CD4-positive, alpha-beta T cell (primary cell): Measurements from ENCODE around the gene FAM163B. TPM values are rescaled to one million over a fixed set of nuclear protein-coding genes. Genes with fewer than 3 reads are reported as not detected.

ENCODE experiments used
- ATAC-seq: fragments of 200-7000 bp; cut with Tn5 transposase; one replicate; pipeline ENCODE4 v1.10.0; 2022; ENCODE audit warnings: mild to moderate bottlenecking; ENCODE audit not compliant: poor library complexity
- CTCF ChIA-PET: fragments of 350-600 bp; sonication (Branson Sonifier 250); formaldehyde crosslinking; loops from one replicate; lab custom pipeline; 2021; ENCODE audit warnings: antibody characterized with exemption, inconsistent platforms; lab: Charles Lee
- POLR2A ChIA-PET: fragments of 350-600 bp; sonication (Branson Sonifier 250); formaldehyde crosslinking; loops from one replicate; lab custom pipeline; 2021; ENCODE audit warnings: antibody characterized with exemption, inconsistent platforms; lab: Charles Lee
- DNase-seq, 14 experiments: peaks; one replicate each; pipeline ENCODE4 v3.0.0-alpha.2; 2013 to 2020; ENCODE audit warnings: mixed read lengths in 2 of 14
- H3K27ac ChIP-seq, 2 donors: one replicate each; pipeline versions ENCODE4 v1.5.1 to v1.7.0; 2013; ENCODE audit warnings: low read length in 2 of 2, low read depth in 1 of 2, mild to moderate bottlenecking in 1 of 2
- H3K27me3 ChIP-seq, 2 experiments: 1 replicate in 1 of 2; 2 replicates in 1 of 2; pipeline versions ENCODE4 v1.6.1 to v1.7.0; 2013; ENCODE audit warnings: low read length in 2 of 2, control low read depth in 1 of 2, mild to moderate bottlenecking in 1 of 2, moderate library complexity in 1 of 2; ENCODE audit not compliant: insufficient read depth in 2 of 2, control insufficient read depth in 1 of 2
- H3K36me3 ChIP-seq: one replicate; pipeline ENCODE4 v1.6.1; 2013; ENCODE audit warnings: low read length, control low read depth; ENCODE audit not compliant: insufficient read depth
- H3K4me1 ChIP-seq: one replicate; pipeline ENCODE4 v1.6.1; 2013; ENCODE audit warnings: low read length, control low read depth; ENCODE audit not compliant: insufficient read depth
- H3K4me3 ChIP-seq: one replicate; pipeline ENCODE4 v1.5.1; 2013; ENCODE audit warnings: mild to moderate bottlenecking, low read length, moderate library complexity
- H3K9me3 ChIP-seq, 2 experiments: 1 replicate in 1 of 2; 2 replicates in 1 of 2; pipeline versions ENCODE4 v1.6.1 to v1.7.0; 2013; ENCODE audit warnings: low read length in 2 of 2, mild to moderate bottlenecking in 2 of 2, control low read depth in 1 of 2, moderate library complexity in 1 of 2; ENCODE audit not compliant: control insufficient read depth in 1 of 2, insufficient read depth in 1 of 2
- H3K27ac Mint-ChIP-seq: one replicate; pipeline ENCODE4 v1.8.0; 2020; ENCODE audit warnings: mixed read lengths
- H3K27me3 Mint-ChIP-seq: one replicate; pipeline ENCODE4 v1.8.0; 2021; ENCODE audit warnings: mixed read lengths
- H3K36me3 Mint-ChIP-seq: one replicate; pipeline ENCODE4 v1.8.0; 2021; ENCODE audit warnings: low read depth, mixed read lengths
- H3K4me1 Mint-ChIP-seq: one replicate; pipeline ENCODE4 v1.8.0; 2021; ENCODE audit warnings: low read depth, mixed read lengths
- H3K4me3 Mint-ChIP-seq: one replicate; pipeline ENCODE4 v1.8.0; 2020; ENCODE audit warnings: mild to moderate bottlenecking, mixed read lengths
- H3K9me3 Mint-ChIP-seq: one replicate; pipeline ENCODE4 v1.8.0; 2020; ENCODE audit warnings: mixed read lengths
- intact Hi-C, 2 experiments: fragments of 100-400 bp; cut with DNase I in 1 of 2; cut with micrococcal nuclease in 1 of 2; formaldehyde crosslinking; loops; one replicate each; pipeline versions ENCODE4 v1.15.1 to v1.9.0; 2023 to 2025; cut with DNase I, micrococcal nuclease
- total RNA-seq, 174 experiments: library from RNA in 2 of 174; stranded (reverse) in 2 of 174; gene quantifications; one replicate each; pipeline ENCODE4 v1.2.3 and lab custom pipeline; 2021 to 2026
- TF ChIP-seq, protein P1 (sequence below): fragments of 200-600 bp; IDR thresholded peaks from one replicate; pipeline ENCODE4 v1.8.0; 2022; ENCODE audit warnings: antibody characterized with exemption, mild to moderate bottlenecking

The FAM163B gene
- total RNA-seq, 2 experiments from 2014 or later = not detected

DNA sequence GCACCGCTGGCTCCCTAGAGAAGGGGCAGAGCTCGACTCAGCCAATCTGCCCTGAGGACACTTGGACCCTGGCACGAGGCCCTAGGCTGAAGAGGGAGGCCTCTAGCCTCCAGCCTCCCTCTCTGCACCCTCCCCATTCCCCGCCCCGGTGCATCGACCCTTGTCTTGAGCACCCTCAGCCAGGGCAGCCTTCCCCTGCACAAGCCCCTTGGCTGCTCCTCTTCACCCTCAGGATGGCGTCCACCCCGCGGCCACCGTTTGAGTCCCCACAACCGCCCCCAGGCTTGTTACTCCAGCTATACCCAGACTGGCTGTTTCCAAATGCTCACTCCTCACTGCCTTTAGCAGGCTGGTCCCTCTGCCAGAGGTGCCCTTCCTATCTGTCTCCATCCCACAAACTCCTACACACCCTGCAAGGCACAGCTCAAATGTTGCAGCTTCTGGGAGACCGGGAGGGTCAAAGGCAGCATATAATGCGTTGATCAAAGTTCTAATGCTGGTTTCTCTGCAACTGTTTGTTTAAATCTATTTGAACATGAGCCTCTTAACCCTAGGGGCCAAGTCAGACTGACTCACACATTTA is 6.5 kb upstream of the FAM163B start:
- Histone ChIP-seq H3K9me3 (no peaks in the 10 kb centered on the region), H3K36me3 (no peaks in the 10 kb centered on the region), H3K4me3 (no peak overlapping the region), H3K27me3 (peaks cover 0 to 6% of the 10 kb centered on the region in 2 experiments), H3K4me1 (peaks cover 13% of the 10 kb centered on the region), H3K27ac (no peak overlapping the region)
- Mint-ChIP-seq H3K4me1 (peaks cover 27% of the 10 kb centered on the region), H3K9me3 (no peaks in the 10 kb centered on the region), H3K27me3 (peaks cover 22% of the 10 kb centered on the region), H3K36me3 (no peaks in the 10 kb centered on the region), H3K4me3 (no peak overlapping the region), H3K27ac (no peak overlapping the region)
- POLR2A ChIA-PET = no interaction called here
- intact Hi-C loops = no loop called here
- DNase-seq (no peak), ATAC-seq (no peak)
- TF ChIP-seq, protein P1, sequence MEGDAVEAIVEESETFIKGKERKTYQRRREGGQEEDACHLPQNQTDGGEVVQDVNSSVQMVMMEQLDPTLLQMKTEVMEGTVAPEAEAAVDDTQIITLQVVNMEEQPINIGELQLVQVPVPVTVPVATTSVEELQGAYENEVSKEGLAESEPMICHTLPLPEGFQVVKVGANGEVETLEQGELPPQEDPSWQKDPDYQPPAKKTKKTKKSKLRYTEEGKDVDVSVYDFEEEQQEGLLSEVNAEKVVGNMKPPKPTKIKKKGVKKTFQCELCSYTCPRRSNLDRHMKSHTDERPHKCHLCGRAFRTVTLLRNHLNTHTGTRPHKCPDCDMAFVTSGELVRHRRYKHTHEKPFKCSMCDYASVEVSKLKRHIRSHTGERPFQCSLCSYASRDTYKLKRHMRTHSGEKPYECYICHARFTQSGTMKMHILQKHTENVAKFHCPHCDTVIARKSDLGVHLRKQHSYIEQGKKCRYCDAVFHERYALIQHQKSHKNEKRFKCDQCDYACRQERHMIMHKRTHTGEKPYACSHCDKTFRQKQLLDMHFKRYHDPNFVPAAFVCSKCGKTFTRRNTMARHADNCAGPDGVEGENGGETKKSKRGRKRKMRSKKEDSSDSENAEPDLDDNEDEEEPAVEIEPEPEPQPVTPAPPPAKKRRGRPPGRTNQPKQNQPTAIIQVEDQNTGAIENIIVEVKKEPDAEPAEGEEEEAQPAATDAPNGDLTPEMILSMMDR = no peak
- CTCF ChIA-PET = no interaction called here

DNA sequence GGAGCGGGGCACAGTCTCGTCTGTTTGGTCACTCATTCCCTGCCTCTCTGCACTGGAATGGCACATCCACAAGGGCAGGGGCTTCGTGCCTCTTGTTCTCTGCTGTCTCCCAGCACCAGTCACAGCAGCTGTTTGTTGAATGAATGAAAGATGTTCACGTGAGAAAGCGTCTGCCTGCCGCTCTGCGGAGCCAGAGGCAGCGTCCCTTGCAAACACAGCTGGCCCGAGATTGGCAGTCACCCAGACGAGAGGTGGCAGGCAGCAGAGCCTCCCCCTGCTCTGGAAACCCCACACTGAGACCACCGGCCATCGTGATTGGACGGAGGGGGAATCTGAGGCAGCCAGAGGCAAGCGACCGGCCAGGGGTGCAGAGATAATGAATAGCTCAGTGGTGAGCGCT is 6.0 kb upstream of the FAM163B start:
- Mint-ChIP-seq H3K27me3 (peaks cover 27% of the 10 kb centered on the region), H3K36me3 (no peaks in the 10 kb centered on the region), H3K9me3 (no peaks in the 10 kb centered on the region), H3K27ac (no peak overlapping the region), H3K4me1 (peaks cover 22% of the 10 kb centered on the region), H3K4me3 (no peak overlapping the region)
- ChIA-PET POLR2A (no interaction called here), CTCF (no interaction called here)
- no peak overlapping the region for H3K4me3 ChIP-seq
- peaks cover 0 to 6% of the 10 kb centered on the region in 2 experiments for H3K27me3 ChIP-seq
- H3K36me3 ChIP-seq = no peaks in the 10 kb centered on the region
- H3K9me3 ChIP-seq = no peaks in the 10 kb centered on the region
- intact Hi-C loops = no loop called here
- TF ChIP-seq, protein P1 = no peak
- DNase-seq = no peak
- no peak overlapping the region for H3K27ac ChIP-seq
- no peak for ATAC-seq
- H3K4me1 ChIP-seq = peaks cover 11% of the 10 kb centered on the region

DNA sequence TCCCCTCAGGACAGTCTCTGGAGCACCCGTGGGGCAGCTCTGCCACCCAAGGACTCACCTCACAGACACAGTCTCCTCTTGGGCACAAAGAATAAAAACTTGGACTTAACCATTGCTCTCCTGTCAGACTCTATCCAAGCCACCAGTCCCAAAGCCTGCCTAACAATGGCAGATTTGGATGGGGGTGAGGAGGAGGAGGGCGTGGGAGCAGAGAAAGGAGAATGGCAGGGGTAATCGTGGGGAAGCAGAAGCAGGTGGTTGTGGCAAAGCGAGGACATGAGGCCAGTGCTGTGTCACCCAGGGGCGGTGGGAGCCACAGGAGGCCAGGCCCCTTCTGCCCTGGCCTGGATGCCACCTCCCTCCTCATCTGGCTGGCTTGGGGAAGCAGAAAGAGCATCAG is 5.5 kb upstream of the FAM163B start:
- DNase-seq = no peak
- peaks cover 0 to 4% of the 10 kb centered on the region in 2 experiments for H3K9me3 ChIP-seq
- ATAC-seq = no peak
- no peak overlapping the region for H3K4me3 ChIP-seq
- peaks cover 17% of the 10 kb centered on the region for H3K4me1 Mint-ChIP-seq
- no peaks in the 10 kb centered on the region for H3K36me3 Mint-ChIP-seq
- intact Hi-C loops = loop anchor here in 1 of 2 experiments (5.0 kb wide), 1 partner anchor 93 kb away; no protein-coding TSS in a partner anchor
- H3K27me3 Mint-ChIP-seq = peaks cover 32% of the 10 kb centered on the region
- no peaks in the 10 kb centered on the region for H3K36me3 ChIP-seq
- POLR2A ChIA-PET = no interaction called here
- peaks cover 8% of the 10 kb centered on the region for H3K4me1 ChIP-seq
- TF ChIP-seq, protein P1 = no peak
- no peak overlapping the region for H3K27ac ChIP-seq
- no peak overlapping the region for H3K4me3 Mint-ChIP-seq
- peaks cover 4 to 11% of the 10 kb centered on the region in 2 experiments for H3K27me3 ChIP-seq
- H3K9me3 Mint-ChIP-seq = no peaks in the 10 kb centered on the region
- no peak overlapping the region for H3K27ac Mint-ChIP-seq
- CTCF ChIA-PET = no interaction called here
